Rectal smooth muscle tissue (tissue), 1 donor: ENCODE results near the gene MYL5.

Experiments
- H3K27ac ChIP-seq: one replicate; pipeline ENCODE4 v1.7.0; 2013; ENCODE audit warnings: low read depth, low read length, inconsistent platforms
- H3K27me3 ChIP-seq: one replicate; pipeline ENCODE4 v1.7.0; 2013; ENCODE audit warnings: low read length; ENCODE audit not compliant: control insufficient read depth, insufficient read depth
- H3K36me3 ChIP-seq: one replicate; pipeline ENCODE4 v1.7.0; 2013; ENCODE audit warnings: low read length; ENCODE audit not compliant: control insufficient read depth, insufficient read depth
- H3K4me1 ChIP-seq: one replicate; pipeline ENCODE4 v1.7.0; 2013; ENCODE audit warnings: low read length; ENCODE audit not compliant: control insufficient read depth, insufficient read depth
- H3K4me3 ChIP-seq: one replicate; pipeline ENCODE4 v1.7.0; 2013; ENCODE audit warnings: low read length
- H3K9ac ChIP-seq: one replicate; pipeline ENCODE4 v1.7.0; 2013; ENCODE audit warnings: low read length

The MYL5 gene

DNA sequence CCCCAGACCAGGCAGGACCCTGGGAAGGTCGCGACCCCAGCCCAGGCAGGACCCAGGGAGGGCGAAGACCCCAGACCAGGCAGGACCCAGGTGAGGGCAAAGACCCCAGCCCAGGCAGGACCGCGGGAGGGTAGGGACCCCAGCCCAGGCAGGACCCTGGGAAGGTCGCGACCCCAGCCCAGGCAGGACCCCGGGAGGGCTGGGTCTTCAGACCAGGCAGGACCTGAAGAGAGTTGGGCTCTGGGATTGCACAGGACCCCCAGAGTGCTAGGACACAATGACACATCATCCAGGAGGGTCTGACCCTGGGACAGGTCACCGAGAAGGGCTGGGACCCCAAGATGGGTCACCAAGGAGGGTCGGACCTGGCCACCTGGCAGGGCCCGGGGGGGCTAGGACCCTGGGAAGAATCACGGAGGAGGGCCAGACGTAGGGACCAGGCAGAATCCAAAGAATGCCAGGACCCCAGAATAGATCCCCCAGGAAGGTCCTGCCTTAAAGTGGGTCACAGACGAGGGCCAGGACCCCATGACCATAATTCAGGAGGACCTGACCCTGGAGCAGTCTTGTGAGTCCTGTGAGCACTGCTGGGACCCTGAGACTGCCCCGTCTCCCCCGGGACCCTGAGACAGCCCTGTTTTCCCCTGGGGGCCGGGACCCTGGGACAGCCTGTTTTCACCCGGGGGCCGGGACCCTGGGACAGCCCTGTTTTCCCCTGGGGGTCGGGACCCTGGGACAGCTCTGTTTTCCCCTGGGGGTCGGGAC is 32.7 kb downstream of the MYL5 start:
- H3K27ac ChIP-seq, result no peak overlapping the region
- H3K36me3 ChIP-seq, result no peaks in the 10 kb centered on the region
- H3K4me1 ChIP-seq, result peaks cover 13% of the 10 kb centered on the region
- H3K9ac ChIP-seq, result peak overlapping the region; percentile 36
- H3K4me3 ChIP-seq, result peak overlapping the region; percentile 72
- H3K27me3 ChIP-seq, result no peaks in the 10 kb centered on the region

DNA sequence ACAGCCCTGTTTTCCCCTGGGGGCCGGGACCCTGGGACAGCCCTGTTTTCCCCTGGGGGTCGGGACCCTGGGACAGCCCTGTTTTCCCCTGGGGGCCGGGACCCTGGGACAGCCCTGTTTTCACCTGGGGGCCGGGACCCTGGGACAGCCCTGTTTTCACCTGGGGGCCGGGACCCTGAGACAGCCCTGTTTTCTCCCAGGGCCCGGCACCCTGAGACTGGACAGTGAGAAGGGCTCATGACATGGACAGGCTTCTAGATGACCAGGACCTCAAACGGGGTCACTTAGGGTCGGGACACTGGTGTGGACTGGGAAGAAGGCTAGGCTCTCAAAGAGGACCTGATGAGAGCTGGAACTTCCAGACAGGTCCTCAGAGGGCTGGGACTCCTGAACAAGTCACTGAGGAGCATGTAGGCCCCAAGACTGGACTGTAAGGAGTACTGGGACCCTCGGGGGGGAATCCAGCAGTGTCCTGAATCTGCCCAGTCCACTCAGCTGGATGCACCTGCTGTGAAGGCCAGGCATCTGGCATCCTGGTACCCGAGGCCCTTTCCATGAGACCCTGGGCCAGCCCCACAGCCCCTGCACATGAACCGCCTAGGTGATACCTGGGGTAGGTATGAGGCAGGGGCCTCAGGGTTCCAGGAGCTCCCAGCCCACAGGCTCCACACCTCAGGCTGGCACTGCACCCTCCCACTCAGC is 33.7 kb downstream of the MYL5 start:
- Histone ChIP-seq H3K27me3 (no peaks in the 10 kb centered on the region), H3K36me3 (no peaks in the 10 kb centered on the region), H3K4me3 (peak overlapping the region; percentile 21), H3K27ac (no peak overlapping the region), H3K4me1 (peaks cover 13% of the 10 kb centered on the region), H3K9ac (no peak overlapping the region)

DNA sequence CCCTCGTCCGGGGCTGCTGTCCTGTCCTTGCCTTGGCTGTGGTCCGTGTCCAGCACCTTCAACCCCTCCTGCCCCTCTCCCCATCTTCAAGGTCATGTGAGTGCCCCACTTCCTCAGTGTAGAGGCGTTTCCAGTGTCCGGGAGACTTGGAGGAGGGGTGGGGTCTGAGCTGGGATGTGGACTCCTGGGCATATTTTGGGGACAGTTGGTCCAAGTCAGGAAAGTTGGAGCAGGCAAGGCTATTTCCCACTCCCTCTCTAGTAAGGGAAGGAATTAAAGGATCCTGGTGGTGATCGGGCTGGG is 34.2 kb downstream of the MYL5 start:
- H3K4me3 ChIP-seq, result no peak overlapping the region
- H3K27ac ChIP-seq, result no peak overlapping the region
- peaks cover 13% of the 10 kb centered on the region for H3K4me1 ChIP-seq
- no peaks in the 10 kb centered on the region for H3K36me3 ChIP-seq
- no peaks in the 10 kb centered on the region for H3K27me3 ChIP-seq
- H3K9ac ChIP-seq, result no peak overlapping the region

DNA sequence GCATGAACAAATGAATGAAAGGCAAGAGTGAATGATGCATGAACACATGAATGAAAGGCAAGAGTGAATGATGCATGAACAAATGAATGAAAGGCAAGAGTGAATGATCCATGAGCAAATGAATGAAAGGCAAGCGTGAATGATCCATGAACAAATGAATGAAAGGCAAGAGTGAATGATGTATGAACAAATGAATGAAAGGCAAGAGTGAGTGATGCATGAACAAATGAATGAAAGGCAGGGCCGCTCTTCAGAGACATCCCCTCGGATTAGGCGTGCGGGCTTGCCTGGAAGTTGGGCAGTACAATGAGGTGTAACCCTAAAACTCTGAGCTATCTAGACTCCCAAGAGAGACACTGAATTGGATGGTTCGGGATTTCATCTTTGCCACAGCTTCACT is 35.0 kb downstream of the MYL5 start:
- Histone ChIP-seq H3K36me3 (no peaks in the 10 kb centered on the region), H3K27ac (no peak overlapping the region), H3K9ac (no peak overlapping the region), H3K27me3 (no peaks in the 10 kb centered on the region), H3K4me1 (peaks cover 13% of the 10 kb centered on the region), H3K4me3 (no peak overlapping the region)

DNA sequence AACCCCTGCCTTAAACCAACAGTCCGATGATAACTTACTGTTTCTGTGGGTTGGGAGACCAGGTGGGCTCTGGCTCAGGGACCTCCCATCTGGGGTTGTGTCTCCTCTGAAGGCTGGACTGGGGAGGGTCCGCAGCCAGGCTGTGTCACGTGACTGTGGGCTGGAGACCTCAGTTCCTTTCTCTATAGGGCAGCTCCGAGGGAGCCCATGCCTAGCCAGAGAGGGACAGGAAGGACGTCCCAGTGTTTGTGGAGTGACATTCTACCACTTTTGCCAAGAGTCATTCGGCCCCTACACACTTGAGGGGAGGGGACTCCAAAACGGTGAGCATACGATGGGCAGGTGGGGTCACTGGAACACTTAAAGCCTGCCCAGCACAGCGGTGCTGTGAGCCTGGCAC is 35.8 kb downstream of the MYL5 start:
- Histone ChIP-seq H3K27me3 (no peaks in the 10 kb centered on the region), H3K9ac (no peak overlapping the region), H3K4me3 (no peak overlapping the region), H3K27ac (no peak overlapping the region), H3K4me1 (peaks cover 13% of the 10 kb centered on the region), H3K36me3 (no peaks in the 10 kb centered on the region)

DNA sequence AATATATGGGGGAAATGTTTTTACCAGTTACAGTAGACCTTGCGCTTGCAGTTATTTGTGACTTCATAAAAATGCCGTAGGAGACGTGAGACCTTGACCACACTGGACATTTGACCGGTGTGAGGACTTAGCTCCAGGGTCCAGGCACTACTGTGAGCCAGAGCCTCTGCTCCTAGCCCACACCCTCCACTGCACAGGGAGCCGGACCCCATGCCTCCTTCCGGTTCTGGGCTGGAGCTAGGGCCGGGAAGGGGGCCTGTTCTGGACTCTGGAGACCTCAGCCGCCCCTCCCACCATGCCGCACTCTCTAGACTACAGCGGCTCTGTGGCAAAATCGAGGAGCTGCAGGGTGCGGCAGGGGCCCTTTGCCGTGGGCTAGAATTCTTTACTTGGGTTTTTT is 36.6 kb downstream of the MYL5 start:
- H3K9ac ChIP-seq, result no peak overlapping the region
- peaks cover 13% of the 10 kb centered on the region for H3K4me1 ChIP-seq
- no peak overlapping the region for H3K27ac ChIP-seq
- H3K4me3 ChIP-seq, result no peak overlapping the region
- H3K27me3 ChIP-seq, result no peaks in the 10 kb centered on the region
- no peaks in the 10 kb centered on the region for H3K36me3 ChIP-seq

DNA sequence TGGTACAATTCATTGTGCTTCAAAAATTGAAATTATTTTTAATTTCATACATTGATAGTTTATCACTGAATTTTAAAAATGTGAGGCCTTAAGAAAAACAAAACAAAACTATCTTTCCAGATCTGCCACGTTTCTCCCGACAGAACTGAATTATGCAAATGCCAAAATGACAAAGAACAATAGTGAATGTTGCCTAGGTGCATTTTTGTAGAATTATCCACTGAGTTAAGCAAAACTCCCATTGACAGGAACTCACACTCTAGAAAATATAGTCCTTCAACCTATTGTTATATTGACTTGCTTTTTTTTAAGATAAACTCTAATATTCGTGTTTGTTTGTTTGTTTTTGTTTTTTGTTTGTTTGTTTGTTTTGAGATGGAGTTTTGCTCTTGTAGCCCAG is 37.8 kb downstream of the MYL5 start:
- H3K4me3 ChIP-seq, result no peak overlapping the region
- H3K4me1 ChIP-seq, result peaks cover 9% of the 10 kb centered on the region
- no peaks in the 10 kb centered on the region for H3K27me3 ChIP-seq
- H3K9ac ChIP-seq, result no peak overlapping the region
- no peaks in the 10 kb centered on the region for H3K36me3 ChIP-seq
- no peak overlapping the region for H3K27ac ChIP-seq

DNA sequence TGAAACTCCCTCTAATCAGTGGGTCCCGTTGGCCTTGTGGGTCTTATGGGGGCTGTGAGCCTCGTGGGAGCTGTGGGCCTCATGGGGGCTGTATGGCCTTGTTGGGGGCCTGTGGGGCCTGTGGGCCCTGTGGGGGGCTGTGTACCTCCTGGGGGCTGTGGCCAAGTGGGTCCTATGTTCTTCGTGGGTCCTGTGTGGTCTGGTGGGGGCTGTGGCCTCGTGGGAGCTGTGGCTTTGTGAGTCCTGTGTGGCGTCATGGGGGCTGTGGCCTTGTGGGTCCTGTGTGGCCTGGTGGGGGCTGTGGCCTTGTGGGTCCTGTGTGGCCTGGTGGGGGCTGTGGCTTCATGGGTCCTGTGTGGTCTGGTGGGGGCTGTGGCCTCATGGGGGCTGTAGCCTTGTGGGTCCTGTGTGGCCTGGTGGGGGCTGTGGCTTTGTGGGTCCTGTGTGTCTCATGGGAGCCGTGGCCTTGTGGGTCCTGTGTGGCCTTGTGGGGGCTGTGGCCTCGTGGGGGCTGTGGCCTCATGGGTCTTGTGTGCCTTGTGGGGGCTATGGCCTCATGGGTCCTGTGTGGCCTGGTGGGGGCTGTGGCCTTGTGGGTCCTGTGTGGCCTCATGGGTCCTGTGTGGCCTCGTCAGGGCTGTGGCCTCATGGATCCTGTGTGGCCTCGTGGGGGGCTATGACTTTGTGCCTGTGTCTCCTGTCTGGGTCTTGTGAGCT is 38.7 kb downstream of the MYL5 start:
- Histone ChIP-seq H3K4me1 (peaks cover 6% of the 10 kb centered on the region), H3K27ac (no peak overlapping the region)

DNA sequence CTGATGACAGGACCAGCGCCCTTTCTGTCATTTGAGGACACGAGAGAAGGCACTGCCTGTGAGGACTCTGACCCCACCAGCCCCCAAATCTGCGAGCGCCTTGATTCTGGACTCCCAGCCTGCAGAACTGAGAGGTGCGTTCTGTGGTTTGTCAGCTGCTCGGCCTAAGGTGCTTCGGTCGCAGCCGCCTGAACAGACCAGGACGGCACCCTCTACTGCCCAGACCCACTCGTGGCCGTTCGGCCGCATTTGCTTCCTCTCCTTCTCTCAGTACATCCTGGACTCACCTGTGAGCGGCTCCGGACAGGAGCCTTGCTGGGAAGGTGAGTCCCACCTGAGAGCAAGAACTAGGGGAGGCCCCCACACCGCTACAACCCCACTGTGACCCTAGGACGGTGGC is 39.7 kb downstream of the MYL5 start:
- H3K4me3 ChIP-seq, result no peak overlapping the region
- no peaks in the 10 kb centered on the region for H3K4me1 ChIP-seq
- no peaks in the 10 kb centered on the region for H3K27me3 ChIP-seq
- H3K36me3 ChIP-seq, result no peaks in the 10 kb centered on the region
- H3K27ac ChIP-seq, result no peak overlapping the region
- no peak overlapping the region for H3K9ac ChIP-seq

More for the DNA sequence above, 38.7 kb downstream of the MYL5 start:
- no peak overlapping the region for H3K9ac ChIP-seq
- no peak overlapping the region for H3K4me3 ChIP-seq
- no peaks in the 10 kb centered on the region for H3K27me3 ChIP-seq
- no peaks in the 10 kb centered on the region for H3K36me3 ChIP-seq

DNA sequence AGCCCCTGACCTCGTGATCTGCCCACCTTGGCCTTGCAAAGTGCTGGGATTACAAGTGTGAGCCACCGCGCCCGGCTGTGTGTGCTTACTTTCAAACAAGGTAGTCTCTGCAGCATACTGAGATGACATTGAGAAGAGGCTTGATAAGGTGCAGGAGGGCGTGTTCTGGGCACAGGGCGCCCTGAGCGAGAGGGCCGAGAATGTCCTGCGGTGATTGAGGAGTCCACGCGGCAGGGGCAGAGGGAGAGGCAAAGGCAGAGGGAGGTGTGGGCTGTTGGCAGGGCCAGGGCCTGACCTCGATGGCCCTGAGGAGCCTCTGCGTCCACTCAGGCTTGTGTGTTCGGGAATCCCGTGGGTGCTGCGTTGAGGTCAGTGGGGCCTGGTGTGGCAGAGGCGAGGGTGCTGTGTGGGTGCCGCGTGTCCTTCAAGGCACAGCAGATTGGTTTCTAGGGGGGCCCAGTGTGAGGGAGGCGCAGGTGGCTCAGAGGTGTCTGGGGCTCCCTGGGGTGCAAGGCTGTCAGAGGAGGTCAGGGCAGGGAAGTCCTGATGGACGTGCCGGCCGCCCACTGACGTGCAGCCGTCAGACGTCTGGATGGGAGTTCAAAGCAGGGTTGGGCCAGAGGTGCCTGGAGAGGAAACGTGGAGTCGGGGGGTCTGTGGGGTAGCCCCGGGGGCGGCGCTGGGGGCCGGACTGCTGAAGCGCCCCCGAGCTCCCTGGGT is 43.4 kb downstream of the MYL5 start:
- Histone ChIP-seq H3K27ac (no peak overlapping the region), H3K9ac (no peak overlapping the region), H3K27me3 (no peaks in the 10 kb centered on the region), H3K4me1 (no peaks in the 10 kb centered on the region), H3K4me3 (no peak overlapping the region), H3K36me3 (no peaks in the 10 kb centered on the region)

DNA sequence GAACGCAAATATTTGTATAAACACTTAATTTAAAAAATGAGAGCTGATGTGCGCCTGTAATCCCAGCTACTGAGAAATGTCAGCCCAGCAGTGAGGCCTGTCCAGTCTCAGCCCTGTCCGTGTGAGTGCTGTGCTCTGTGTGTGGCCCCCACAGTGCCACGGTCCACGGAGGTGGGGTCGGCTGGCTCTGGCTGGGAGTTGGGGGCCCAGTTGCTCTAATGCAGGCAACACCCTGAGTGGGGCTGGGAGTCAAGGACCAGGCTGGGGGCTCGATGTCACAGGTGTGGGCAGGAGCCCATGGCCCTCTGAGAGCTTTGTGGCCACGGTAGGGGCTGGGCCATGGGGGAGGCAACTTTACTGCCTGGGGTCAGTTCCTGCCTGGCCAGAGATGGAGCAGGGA is 44.1 kb downstream of the MYL5 start:
- H3K4me1 ChIP-seq, result no peaks in the 10 kb centered on the region
- no peaks in the 10 kb centered on the region for H3K36me3 ChIP-seq
- H3K27ac ChIP-seq, result no peak overlapping the region
- H3K27me3 ChIP-seq, result no peaks in the 10 kb centered on the region
- no peak overlapping the region for H3K4me3 ChIP-seq
- no peak overlapping the region for H3K9ac ChIP-seq

DNA sequence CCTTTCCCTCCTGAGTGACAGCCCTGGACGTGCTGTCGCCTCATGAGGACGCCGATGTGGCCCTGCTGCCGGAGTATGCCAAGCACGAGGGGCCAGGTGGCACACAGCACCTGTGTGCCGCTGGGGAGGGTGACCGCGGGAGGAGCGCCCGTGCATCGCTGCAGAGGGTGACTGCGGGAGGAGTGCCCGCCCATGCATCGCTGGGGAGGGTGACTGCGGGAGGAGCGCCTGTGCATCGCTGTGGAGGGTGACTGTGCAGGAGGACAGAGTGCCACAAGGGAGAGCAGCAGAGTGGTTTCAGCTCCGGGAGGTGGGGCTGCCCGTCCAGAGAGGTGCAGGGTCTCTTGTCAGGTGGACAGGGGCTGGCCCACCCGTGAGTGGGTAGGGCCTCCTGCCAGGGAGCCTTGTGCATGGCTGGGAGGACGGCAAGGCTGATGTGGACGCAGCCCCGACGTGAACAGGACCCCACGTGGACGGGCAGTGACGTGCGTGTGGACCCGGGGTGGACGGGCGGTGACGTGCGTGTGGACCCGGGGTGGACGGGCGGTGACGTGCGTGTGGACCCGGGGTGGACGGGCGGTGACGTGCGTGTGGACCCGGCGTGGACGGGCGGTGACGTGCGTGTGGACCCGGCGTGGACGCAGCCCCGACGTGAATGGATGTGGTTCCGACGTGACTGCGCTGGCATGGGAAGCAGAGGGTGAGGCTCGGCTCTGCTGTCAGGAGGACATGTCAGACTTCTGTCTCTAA is 45.9 kb downstream of the MYL5 start:
- no peaks in the 10 kb centered on the region for H3K36me3 ChIP-seq
- H3K4me1 ChIP-seq, result no peaks in the 10 kb centered on the region
- H3K4me3 ChIP-seq, result no peak overlapping the region
- H3K27ac ChIP-seq, result no peak overlapping the region
- no peaks in the 10 kb centered on the region for H3K27me3 ChIP-seq
- no peak overlapping the region for H3K9ac ChIP-seq
